Naive thymus-derived CD4-positive, alpha-beta T cell (primary cell): ENCODE data around the gene TYW1B. TPM values are rescaled to one million over a fixed set of nuclear protein-coding genes. Genes with fewer than 3 reads are reported as not detected.
"Not testable (repeated sequence)": the region's sequence is repeated elsewhere in the genome, so short reads cannot be mapped to it uniquely, and the experiment has no call there.

Source experiments
- ATAC-seq: fragments of 150-1000 bp; cut with Tn5 transposase; 2 replicates; pipeline ENCODE4 v1.10.0; 2021; ENCODE audit warnings: mild to moderate bottlenecking, moderate library complexity
- CTCF ChIA-PET: fragments of 350-600 bp; sonication (Branson Sonifier 250); formaldehyde crosslinking; loops from one replicate; lab custom pipeline; 2021; ENCODE audit warnings: antibody characterized with exemption; lab: Charles Lee
- POLR2A ChIA-PET: fragments of 350-600 bp; sonication (Branson Sonifier 250); formaldehyde crosslinking; loops from one replicate; lab custom pipeline; 2021; ENCODE audit warnings: antibody characterized with exemption, inconsistent platforms; lab: Charles Lee
- DNase-seq, 9 donors: peaks; one replicate each; pipeline versions ENCODE4 v3.0.0 to v3.0.0-alpha.2; 2020 to 2022; ENCODE audit warnings: mixed read lengths in 1 of 9
- H3K27ac ChIP-seq: one replicate; pipeline ENCODE4 v1.7.0; 2013; ENCODE audit warnings: mild to moderate bottlenecking, low read depth, low read length, moderate library complexity
- H3K27me3 ChIP-seq, 2 donors: one replicate each; pipeline ENCODE4 v1.7.0; 2013; ENCODE audit warnings: low read length in 2 of 2, mild to moderate bottlenecking in 2 of 2, moderate library complexity in 2 of 2; ENCODE audit not compliant: control insufficient read depth in 2 of 2, insufficient read depth in 2 of 2
- H3K36me3 ChIP-seq, 3 experiments: 1 replicate in 2 of 3; 2 replicates in 1 of 3; pipeline ENCODE4 v1.7.0; 2013; ENCODE audit warnings: low read length in 3 of 3, mild to moderate bottlenecking in 3 of 3, moderate library complexity in 1 of 3; ENCODE audit not compliant: insufficient read depth in 3 of 3, control insufficient read depth in 2 of 3
- H3K4me1 ChIP-seq, 2 donors: one replicate each; pipeline ENCODE4 v1.7.0; 2013; ENCODE audit warnings: low read length in 2 of 2, mild to moderate bottlenecking in 2 of 2, moderate library complexity in 1 of 2; ENCODE audit not compliant: control insufficient read depth in 2 of 2, insufficient read depth in 2 of 2
- H3K4me3 ChIP-seq: 2 replicates; pipeline ENCODE4 v1.7.0; 2013; ENCODE audit warnings: mild to moderate bottlenecking, low read length
- H3K9me3 ChIP-seq, 3 experiments: 1 replicate in 2 of 3; 2 replicates in 1 of 3; pipeline ENCODE4 v1.7.0; 2013; ENCODE audit warnings: low read length in 3 of 3; ENCODE audit not compliant: control insufficient read depth in 2 of 3
- H3K27ac Mint-ChIP-seq, 9 donors: one replicate each; pipeline ENCODE4 v1.8.0; 2020 to 2022; ENCODE audit warnings: mixed read lengths in 9 of 9, mild to moderate bottlenecking in 8 of 9, moderate library complexity in 5 of 9, inconsistent platforms in 2 of 9
- H3K27me3 Mint-ChIP-seq, 5 donors: one replicate each; pipeline ENCODE4 v1.8.0; 2021 to 2022; ENCODE audit warnings: mixed read lengths in 5 of 5, mild to moderate bottlenecking in 1 of 5
- H3K36me3 Mint-ChIP-seq, 5 donors: one replicate each; pipeline ENCODE4 v1.8.0; 2020 to 2022; ENCODE audit warnings: mixed read lengths in 5 of 5, mild to moderate bottlenecking in 3 of 5, inconsistent platforms in 1 of 5
- H3K4me1 Mint-ChIP-seq, 7 donors: one replicate each; pipeline ENCODE4 v1.8.0; 2020 to 2022; ENCODE audit warnings: mixed read lengths in 7 of 7, mild to moderate bottlenecking in 3 of 7, inconsistent platforms in 1 of 7
- H3K4me3 Mint-ChIP-seq, 10 donors: one replicate each; pipeline ENCODE4 v1.8.0; 2020 to 2022; ENCODE audit warnings: mild to moderate bottlenecking in 10 of 10, mixed read lengths in 10 of 10, moderate library complexity in 6 of 10, inconsistent platforms in 2 of 10
- H3K9me3 Mint-ChIP-seq, 11 donors: one replicate each; pipeline ENCODE4 v1.8.0; 2020 to 2022; ENCODE audit warnings: mixed read lengths in 11 of 11, mild to moderate bottlenecking in 4 of 11, inconsistent platforms in 1 of 11, moderate library complexity in 1 of 11
- intact Hi-C, 2 donors: fragments of 100-400 bp; cut with micrococcal nuclease; formaldehyde crosslinking; loops; one replicate each; pipeline ENCODE4 v1.15.1; 2023
- polyA plus RNA-seq, 2 donors: library from polyadenylated mRNA; unstranded; fragments of 300-500 nt; fragmentation: Illumina TruSeq; gene quantifications; one replicate each; pipeline ENCODE4 v1.2.3, GENCODE V29; 2021
- total RNA-seq, 6 experiments: library from RNA in 5 of 6; stranded (reverse) in 5 of 6; gene quantifications; 1 replicate in 5 of 6; 2 replicates in 1 of 6; pipeline ENCODE4 v1.2.3 and lab custom pipeline; 2021 to 2026

TYW1B gene
- total and polyA plus RNA-seq, 7 experiments from 2014 or later: 1.2 to 8.2 (median 5.4) TPM

GRCh38 chr7:72648574-72648973 is 179.4 kb downstream of the TYW1B start:
- H3K9me3 Mint-ChIP-seq, H3K27ac ChIP-seq, CTCF ChIA-PET, POLR2A ChIA-PET, H3K4me3 Mint-ChIP-seq, intact Hi-C loops, H3K9me3 ChIP-seq, H3K4me3 ChIP-seq, H3K27ac Mint-ChIP-seq, H3K27me3 ChIP-seq, H3K36me3 ChIP-seq, H3K27me3 Mint-ChIP-seq, H3K4me1 ChIP-seq: not testable (repeated sequence)
- peaks cover 0 to 41% (median 22%) of the 10 kb centered on the region in 5 donors for H3K36me3 Mint-ChIP-seq
- ATAC-seq: peak; percentile 38
- peak in 2 of 9 donors; percentile 5 to 15 for DNase-seq
- peaks cover 3 to 18% (median 10%) of the 10 kb centered on the region in 7 donors for H3K4me1 Mint-ChIP-seq

GRCh38 chr7:72643708-72644107 is 184.3 kb downstream of the TYW1B start:
- ATAC-seq, H3K36me3 ChIP-seq, CTCF ChIA-PET, H3K4me3 Mint-ChIP-seq, POLR2A ChIA-PET, H3K9me3 ChIP-seq, DNase-seq, H3K27me3 Mint-ChIP-seq, H3K27me3 ChIP-seq, H3K27ac Mint-ChIP-seq, H3K4me1 ChIP-seq, H3K9me3 Mint-ChIP-seq, H3K4me3 ChIP-seq, intact Hi-C loops, H3K4me1 Mint-ChIP-seq, H3K27ac ChIP-seq: not testable (repeated sequence)
- H3K36me3 Mint-ChIP-seq: peaks cover 0 to 26% (median 10%) of the 10 kb centered on the region in 5 donors

GRCh38 chr7:72641485-72642248 is 186.3 kb downstream of the TYW1B start:
- H3K4me3 ChIP-seq, POLR2A ChIA-PET, H3K27ac ChIP-seq, H3K27me3 ChIP-seq, H3K4me1 ChIP-seq, DNase-seq, H3K27me3 Mint-ChIP-seq, H3K4me3 Mint-ChIP-seq, H3K9me3 ChIP-seq, ATAC-seq, H3K4me1 Mint-ChIP-seq, H3K9me3 Mint-ChIP-seq, intact Hi-C loops, H3K27ac Mint-ChIP-seq, H3K36me3 ChIP-seq, CTCF ChIA-PET: not testable (repeated sequence)
- peaks cover 4 to 25% (median 9%) of the 10 kb centered on the region in 5 donors for H3K36me3 Mint-ChIP-seq

GRCh38 chr7:72640740-72641139 is 187.3 kb downstream of the TYW1B start:
- H3K9me3 ChIP-seq, H3K27me3 Mint-ChIP-seq, DNase-seq, H3K27me3 ChIP-seq, H3K36me3 ChIP-seq, POLR2A ChIA-PET, CTCF ChIA-PET, H3K27ac ChIP-seq, intact Hi-C loops, H3K4me3 Mint-ChIP-seq, H3K4me3 ChIP-seq, H3K27ac Mint-ChIP-seq, H3K9me3 Mint-ChIP-seq, ATAC-seq, H3K4me1 ChIP-seq, H3K4me1 Mint-ChIP-seq: not testable (repeated sequence)
- H3K36me3 Mint-ChIP-seq: peaks cover 4 to 25% (median 9%) of the 10 kb centered on the region in 5 donors

GRCh38 chr7:72635273-72635908 is 192.6 kb downstream of the TYW1B start:
- H3K9me3 ChIP-seq, H3K27me3 ChIP-seq, H3K27ac ChIP-seq, POLR2A ChIA-PET, H3K4me3 Mint-ChIP-seq, H3K27ac Mint-ChIP-seq, H3K4me3 ChIP-seq, H3K4me1 ChIP-seq, H3K27me3 Mint-ChIP-seq, intact Hi-C loops, H3K36me3 ChIP-seq, ATAC-seq, H3K9me3 Mint-ChIP-seq, CTCF ChIA-PET, DNase-seq, H3K4me1 Mint-ChIP-seq: not testable (repeated sequence)
- peaks cover 4 to 11% (median 9%) of the 10 kb centered on the region in 5 donors for H3K36me3 Mint-ChIP-seq

- H3K9me3 Mint-ChIP-seq, H3K4me3 Mint-ChIP-seq, H3K36me3 ChIP-seq, H3K36me3 Mint-ChIP-seq, H3K27ac ChIP-seq, H3K27me3 Mint-ChIP-seq, H3K27me3 ChIP-seq, intact Hi-C loops, H3K4me3 ChIP-seq, CTCF ChIA-PET, H3K4me1 Mint-ChIP-seq, H3K27ac Mint-ChIP-seq, DNase-seq, H3K9me3 ChIP-seq, POLR2A ChIA-PET, ATAC-seq, H3K4me1 ChIP-seq: not testable (repeated sequence)
These were observed 195.2 kb downstream of the TYW1B start for GRCh38 chr7:72632765-72633292.
